ENCODE measurements around the gene GABRG3.

DNA sequence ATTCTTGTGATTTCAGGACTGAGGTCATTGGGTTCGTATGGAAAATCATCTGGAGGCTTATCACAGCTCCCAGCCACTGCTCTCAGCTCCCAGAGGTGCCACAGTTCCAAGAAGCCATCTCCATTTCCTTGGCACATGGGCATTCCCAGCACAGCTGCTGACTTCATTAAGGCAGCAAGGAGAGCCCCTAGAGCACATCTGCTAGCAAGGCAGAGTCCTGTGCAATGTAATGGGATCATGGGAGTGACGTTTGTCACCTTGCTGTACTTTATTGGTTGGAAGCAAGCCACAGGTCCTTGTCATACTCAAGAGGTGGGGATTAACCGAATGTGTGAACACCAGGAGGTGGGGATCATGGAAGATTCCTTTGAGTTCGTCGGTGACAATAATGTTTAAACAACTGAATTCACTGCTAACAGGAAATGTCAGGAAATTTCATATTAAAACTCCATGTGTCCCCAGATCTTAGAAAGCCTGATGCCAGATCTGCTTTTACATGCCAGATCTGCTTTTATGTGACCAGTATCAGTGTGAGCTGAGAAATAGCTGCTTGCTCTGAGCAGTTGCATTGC lies 148.8 kb downstream of the GABRG3 start:
- TF ChIP-seq TAF1 (IDR thresholded peaks at IDR 0.05; ENCODE audit: borderline replicate concordance, insufficient read depth, low read length) (no peak), FOXP2 (optimal IDR thresholded peaks at IDR 0.05; ENCODE audit: borderline replicate concordance, extremely low read depth, extremely low read length, insufficient read depth) (no peak), POLR2AphosphoS5 (IDR thresholded peaks at IDR 0.05; ENCODE audit: low read depth, low read length) (no peak), SIN3A (IDR thresholded peaks at IDR 0.05; ENCODE audit: borderline replicate concordance, insufficient read depth, low read length) (no peak)

Data from PFSK-1 (cell line).